Gastrocnemius medialis (tissue), 4 donors: ENCODE measurements around the gene BBS10. TPM values are rescaled to one million over a fixed set of nuclear protein-coding genes. Genes with fewer than 3 reads are reported as not detected.

Source experiments
- ATAC-seq, 2 donors: fragments of 150-250 bp; one replicate each; pipeline ENCODE4 v1.9.1; 2016
- DNase-seq, 2 donors: peaks; one replicate each; pipeline ENCODE4 v3.0.0-alpha.2; 2019
- H3K27ac ChIP-seq, 4 donors: fragments of 200-600 bp; sonication (generic); 1 replicate in 1 of 4; 2 replicates in 3 of 4; pipeline ENCODE4 v1.5.1; 2016 to 2018; ENCODE audit warnings: mild to moderate bottlenecking in 2 of 4, moderate library complexity in 1 of 4
- H3K27me3 ChIP-seq, 3 donors: fragments of 200-600 bp; sonication (generic) in 2 of 3; 1 replicate in 1 of 3; 2 replicates in 2 of 3; pipeline versions ENCODE4 v1.5.1 to v1.6.0; 2016 to 2019; ENCODE audit warnings: mild to moderate bottlenecking in 1 of 3, moderate library complexity in 1 of 3
- H3K36me3 ChIP-seq, 2 donors: fragments of 200-600 bp; sonication (generic) in 1 of 2; one replicate each; pipeline ENCODE4 v1.5.1; 2017 to 2018
- H3K4me1 ChIP-seq, 2 donors: fragments of 200-600 bp; sonication (generic) in 1 of 2; one replicate each; pipeline ENCODE4 v1.5.1; 2016 to 2017; ENCODE audit warnings: mild to moderate bottlenecking in 2 of 2
- H3K4me3 ChIP-seq, 4 donors: fragments of 200-600 bp; sonication (generic) in 3 of 4; 1 replicate in 1 of 4; 2 replicates in 3 of 4; pipeline ENCODE4 v1.5.1; 2016 to 2019; ENCODE audit warnings: mild to moderate bottlenecking in 2 of 4
- H3K9me3 ChIP-seq, 3 donors: fragments of 200-600 bp; sonication (generic) in 2 of 3; 1 replicate in 1 of 3; 2 replicates in 2 of 3; pipeline ENCODE4 v1.5.1; 2016 to 2019
- POLR2A ChIP-seq, 2 donors: fragments of 450-650 bp; IDR thresholded peaks; one replicate each; pipeline ENCODE4 v1.6.1; 2017; ENCODE audit warnings: antibody characterized with exemption in 2 of 2, mild to moderate bottlenecking in 2 of 2, moderate library complexity in 2 of 2
- in situ Hi-C, 4 donors: fragments of 200-750 bp; cut with MboI; loops; one replicate each; pipeline versions ENCODE4 v1.15.0 to v1.8.0; 2017; ENCODE audit warnings: low sequenced_read_pairs in 4 of 4
- intact Hi-C: fragments of 100-400 bp; cut with DNase I; formaldehyde crosslinking; loops from one replicate; pipeline ENCODE4 v1.15.1; 2023; ENCODE audit warnings: low total_unique reads
- total RNA-seq, 4 donors: library from RNA; depleted of rRNA; stranded (reverse); fragments of >200 nt; gene quantifications; one replicate each; pipeline versions ENCODE4 v1.1.0 to v1.2.3, GENCODE V29; 2016
- TF ChIP-seq, protein P1 (sequence below), 5 experiments: fragments of 450-650 bp in 3 of 5; fragments of 200-600 bp in 2 of 5; sonication (generic) in 2 of 5; IDR thresholded peaks in 4 of 5; conservative IDR thresholded peaks in 1 of 5; 1 replicate in 4 of 5; 2 replicates in 1 of 5; pipeline ENCODE4 v1.5.1; 2016 to 2019; ENCODE audit warnings: antibody characterized with exemption in 5 of 5, mild to moderate bottlenecking in 3 of 5, moderate library complexity in 3 of 5

Gene BBS10
- total RNA-seq, 4 donors from 2014 or later = 9.0 to 17.5 (median 11.5) TPM

DNA sequence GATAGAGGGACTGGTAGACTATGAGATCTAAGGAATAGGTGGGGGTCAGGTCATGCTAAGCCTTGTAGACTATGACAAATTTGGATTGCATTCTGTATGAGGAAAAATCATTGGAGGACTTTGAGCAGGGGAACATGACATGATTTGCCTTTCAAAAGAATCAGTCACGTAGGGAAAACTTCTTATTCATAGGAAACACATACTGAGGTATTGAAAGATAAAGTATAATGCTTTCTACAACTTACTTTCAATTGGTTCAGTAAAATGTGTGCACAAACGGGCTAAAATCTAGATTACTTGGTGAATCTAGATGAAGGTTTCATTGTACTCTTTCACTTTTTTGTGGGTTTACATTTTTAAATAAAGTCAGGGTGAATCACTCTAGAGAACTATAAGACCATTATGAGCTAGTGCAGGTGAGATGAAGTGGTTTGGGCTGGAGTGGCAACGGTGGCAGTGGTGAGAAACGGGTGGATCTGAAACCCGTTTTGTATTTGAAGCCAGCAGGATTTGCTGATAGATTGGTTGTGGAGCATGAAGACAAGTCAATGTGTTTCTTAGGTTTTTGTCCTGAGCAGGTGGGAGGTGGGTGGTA, 6.7 kb downstream of the BBS10 start:
- ATAC-seq = peak; percentile 22 to 36
- H3K4me3 ChIP-seq = peak overlapping the region; percentile 34 to 51 (median 46)
- in situ Hi-C loops = loop anchor here (5.0 to 25.0 kb wide), 3 partner anchors 74 to 257 kb away; partner anchors contain the start of gene NAP1L1 (in 4 of the 4)
- H3K27ac ChIP-seq = peak overlapping the region; percentile 84 to 88 (median 86)
- intact Hi-C loops = no loop called here
- no peaks in the 10 kb centered on the region for H3K27me3 ChIP-seq
- H3K4me1 ChIP-seq = peaks cover 28 to 44% of the 10 kb centered on the region in 2 donors
- no peaks in the 10 kb centered on the region for H3K9me3 ChIP-seq
- no peaks in the 10 kb centered on the region for H3K36me3 ChIP-seq
- DNase-seq = no peak
- TF ChIP-seq, protein P1, sequence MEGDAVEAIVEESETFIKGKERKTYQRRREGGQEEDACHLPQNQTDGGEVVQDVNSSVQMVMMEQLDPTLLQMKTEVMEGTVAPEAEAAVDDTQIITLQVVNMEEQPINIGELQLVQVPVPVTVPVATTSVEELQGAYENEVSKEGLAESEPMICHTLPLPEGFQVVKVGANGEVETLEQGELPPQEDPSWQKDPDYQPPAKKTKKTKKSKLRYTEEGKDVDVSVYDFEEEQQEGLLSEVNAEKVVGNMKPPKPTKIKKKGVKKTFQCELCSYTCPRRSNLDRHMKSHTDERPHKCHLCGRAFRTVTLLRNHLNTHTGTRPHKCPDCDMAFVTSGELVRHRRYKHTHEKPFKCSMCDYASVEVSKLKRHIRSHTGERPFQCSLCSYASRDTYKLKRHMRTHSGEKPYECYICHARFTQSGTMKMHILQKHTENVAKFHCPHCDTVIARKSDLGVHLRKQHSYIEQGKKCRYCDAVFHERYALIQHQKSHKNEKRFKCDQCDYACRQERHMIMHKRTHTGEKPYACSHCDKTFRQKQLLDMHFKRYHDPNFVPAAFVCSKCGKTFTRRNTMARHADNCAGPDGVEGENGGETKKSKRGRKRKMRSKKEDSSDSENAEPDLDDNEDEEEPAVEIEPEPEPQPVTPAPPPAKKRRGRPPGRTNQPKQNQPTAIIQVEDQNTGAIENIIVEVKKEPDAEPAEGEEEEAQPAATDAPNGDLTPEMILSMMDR (IDR thresholded peaks at IDR 0.05 in 4 of 5, conservative IDR thresholded peaks at IDR 0.05 in 1 of 5) = no peak
- no peak for TF ChIP-seq POLR2A (IDR thresholded peaks at IDR 0.05)

DNA sequence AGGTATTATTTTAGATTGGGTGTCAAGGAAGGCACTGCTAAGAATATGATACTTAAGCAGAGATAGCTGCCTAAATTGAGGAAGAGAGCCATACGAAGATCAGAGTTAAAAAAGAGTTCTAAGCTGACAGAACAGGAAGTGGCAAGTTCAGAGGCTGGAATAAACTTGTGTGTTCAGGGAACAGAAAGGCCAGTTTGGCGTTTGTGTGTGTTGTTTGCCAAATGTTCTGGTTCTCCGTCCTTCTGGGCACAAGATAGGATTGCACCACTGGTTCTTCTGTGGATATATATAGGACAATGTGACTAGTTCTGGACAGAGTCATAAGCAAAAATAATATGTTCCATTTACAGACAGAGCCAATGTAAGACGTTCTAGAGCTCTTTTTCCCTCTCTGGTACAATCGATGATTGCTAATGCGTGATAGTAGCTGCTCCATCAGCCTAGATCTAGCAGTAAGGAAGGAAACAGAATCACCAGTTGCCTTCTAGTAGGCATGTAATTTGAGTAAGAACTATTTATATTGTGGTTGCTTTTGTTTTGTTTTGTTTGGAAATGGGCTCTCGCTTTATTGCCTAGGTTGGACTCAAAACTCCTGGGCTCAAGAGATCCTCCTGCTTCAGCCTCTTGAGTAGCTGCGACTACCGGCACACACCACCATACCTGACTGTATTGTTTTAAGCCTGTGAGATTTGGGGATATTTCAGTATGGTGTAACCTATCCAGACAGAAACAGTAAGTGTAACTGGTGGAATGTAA, 7.4 kb downstream of the BBS10 start:
- in situ Hi-C loops (loop anchor here (5.0 to 25.0 kb wide), 3 partner anchors 74 to 256 kb away; partner anchors contain the start of gene NAP1L1 (in 4 of the 4)), intact Hi-C loops (no loop called here)
- no peaks in the 10 kb centered on the region for H3K27me3 ChIP-seq
- no peaks in the 10 kb centered on the region for H3K9me3 ChIP-seq
- no peaks in the 10 kb centered on the region for H3K36me3 ChIP-seq
- H3K27ac ChIP-seq = peak overlapping the region; percentile 84 to 88 (median 86)
- DNase-seq (peak; percentile 65 to 76), ATAC-seq (peak; percentile 92 to 93)
- H3K4me3 ChIP-seq = peak overlapping the region; percentile 34 to 51 (median 46)
- peak; percentile 56 to 91 for TF ChIP-seq POLR2A (IDR thresholded peaks at IDR 0.05)
- TF ChIP-seq, protein P1 (IDR thresholded peaks at IDR 0.05 in 4 of 5, conservative IDR thresholded peaks at IDR 0.05 in 1 of 5) = no peak
- H3K4me1 ChIP-seq = peaks cover 22 to 37% of the 10 kb centered on the region in 2 donors

DNA sequence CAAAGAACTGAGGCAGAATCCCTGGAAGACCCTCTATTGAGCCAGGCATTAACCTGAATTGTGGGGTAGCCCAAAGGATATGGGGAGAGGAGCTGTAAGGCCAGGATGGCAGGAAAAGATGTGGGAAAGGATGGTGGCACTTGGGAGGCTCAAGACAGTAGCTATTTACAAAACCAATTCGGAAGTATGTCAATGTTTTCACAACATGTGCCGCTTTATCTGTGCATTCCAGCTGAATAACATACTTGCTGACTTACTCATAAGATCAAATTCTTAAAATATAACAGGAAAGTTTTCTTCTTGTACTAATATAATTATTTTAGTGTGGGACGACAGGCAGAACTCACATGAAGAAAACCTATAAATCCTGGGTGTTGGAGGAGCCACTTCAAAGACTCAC, 10.6 kb downstream of the BBS10 start:
- DNase-seq = no peak
- no peak for TF ChIP-seq POLR2A (IDR thresholded peaks at IDR 0.05)
- TF ChIP-seq, protein P1 (IDR thresholded peaks at IDR 0.05 in 4 of 5, conservative IDR thresholded peaks at IDR 0.05 in 1 of 5) = no peak

DNA sequence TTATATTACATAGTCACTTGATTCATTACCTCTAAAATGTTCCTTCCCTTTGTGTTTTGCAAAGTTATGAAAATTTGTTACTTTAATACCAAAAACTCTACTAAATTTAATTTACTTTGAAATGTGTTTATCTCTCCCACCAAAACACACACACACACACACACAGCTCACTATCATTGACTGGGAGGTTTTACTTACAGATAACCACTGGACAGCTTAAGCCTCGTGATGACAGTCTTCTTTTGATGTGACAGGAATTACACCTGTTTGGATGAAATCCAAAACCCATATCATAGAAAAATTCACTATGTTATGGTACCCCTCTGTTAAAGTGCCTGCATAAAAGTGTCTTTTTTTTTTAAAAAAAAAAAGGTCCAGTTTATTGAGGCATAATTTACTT, 15.6 kb downstream of the BBS10 start:
- H3K4me3 ChIP-seq = no peak overlapping the region
- in situ Hi-C loops (loop anchor here in 2 of 4 donors (10.0 to 25.0 kb wide), 2 partner anchors 68 to 245 kb away; partner anchors contain the start of gene NAP1L1 (in 2 of the 2)), intact Hi-C loops (no loop called here)
- H3K4me1 ChIP-seq = no peaks in the 10 kb centered on the region
- H3K36me3 ChIP-seq = no peaks in the 10 kb centered on the region
- no peaks in the 10 kb centered on the region for H3K9me3 ChIP-seq
- no peak for ATAC-seq
- H3K27ac ChIP-seq = no peak overlapping the region
- DNase-seq = no peak
- no peaks in the 10 kb centered on the region for H3K27me3 ChIP-seq
- TF ChIP-seq, protein P1 (IDR thresholded peaks at IDR 0.05 in 4 of 5, conservative IDR thresholded peaks at IDR 0.05 in 1 of 5) = no peak
- TF ChIP-seq POLR2A (IDR thresholded peaks at IDR 0.05) = no peak

More for the DNA sequence above, 10.6 kb downstream of the BBS10 start:
- H3K9me3 ChIP-seq = no peaks in the 10 kb centered on the region
- H3K4me1 ChIP-seq = peaks cover 9 to 13% of the 10 kb centered on the region in 2 donors
- ATAC-seq = no peak
- no peak overlapping the region for H3K4me3 ChIP-seq
- no peak overlapping the region for H3K27ac ChIP-seq
- intact Hi-C loops (no loop called here), in situ Hi-C loops (loop anchor here in 2 of 4 donors (10.0 to 25.0 kb wide), 2 partner anchors 73 to 250 kb away; partner anchors contain the start of gene NAP1L1 (in 2 of the 2))
- no peaks in the 10 kb centered on the region for H3K36me3 ChIP-seq
- no peaks in the 10 kb centered on the region for H3K27me3 ChIP-seq
